GM18951 (cell line): ENCODE data around the gene CWC27.

ENCODE experiments used
- POLR2A ChIP-seq: IDR thresholded peaks from 4 replicates; pipeline ENCODE4 v1.6.1; 2011; ENCODE audit warnings: mild to moderate bottlenecking; ENCODE audit not compliant: insufficient read length, insufficient read depth; ENCODE audit errors: extremely low read depth
- in situ Hi-C: fragments of 300-500 bp; cut with MboI; formaldehyde crosslinking; loops from one replicate; pipeline ENCODE4 v1.12.0; 2022; ENCODE audit warnings: low sequenced_read_pairs, mixed read lengths, inconsistent platforms; ENCODE audit not compliant: unreplicated experiment

Gene CWC27, protein sequence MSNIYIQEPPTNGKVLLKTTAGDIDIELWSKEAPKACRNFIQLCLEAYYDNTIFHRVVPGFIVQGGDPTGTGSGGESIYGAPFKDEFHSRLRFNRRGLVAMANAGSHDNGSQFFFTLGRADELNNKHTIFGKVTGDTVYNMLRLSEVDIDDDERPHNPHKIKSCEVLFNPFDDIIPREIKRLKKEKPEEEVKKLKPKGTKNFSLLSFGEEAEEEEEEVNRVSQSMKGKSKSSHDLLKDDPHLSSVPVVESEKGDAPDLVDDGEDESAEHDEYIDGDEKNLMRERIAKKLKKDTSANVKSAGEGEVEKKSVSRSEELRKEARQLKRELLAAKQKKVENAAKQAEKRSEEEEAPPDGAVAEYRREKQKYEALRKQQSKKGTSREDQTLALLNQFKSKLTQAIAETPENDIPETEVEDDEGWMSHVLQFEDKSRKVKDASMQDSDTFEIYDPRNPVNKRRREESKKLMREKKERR

DNA sequence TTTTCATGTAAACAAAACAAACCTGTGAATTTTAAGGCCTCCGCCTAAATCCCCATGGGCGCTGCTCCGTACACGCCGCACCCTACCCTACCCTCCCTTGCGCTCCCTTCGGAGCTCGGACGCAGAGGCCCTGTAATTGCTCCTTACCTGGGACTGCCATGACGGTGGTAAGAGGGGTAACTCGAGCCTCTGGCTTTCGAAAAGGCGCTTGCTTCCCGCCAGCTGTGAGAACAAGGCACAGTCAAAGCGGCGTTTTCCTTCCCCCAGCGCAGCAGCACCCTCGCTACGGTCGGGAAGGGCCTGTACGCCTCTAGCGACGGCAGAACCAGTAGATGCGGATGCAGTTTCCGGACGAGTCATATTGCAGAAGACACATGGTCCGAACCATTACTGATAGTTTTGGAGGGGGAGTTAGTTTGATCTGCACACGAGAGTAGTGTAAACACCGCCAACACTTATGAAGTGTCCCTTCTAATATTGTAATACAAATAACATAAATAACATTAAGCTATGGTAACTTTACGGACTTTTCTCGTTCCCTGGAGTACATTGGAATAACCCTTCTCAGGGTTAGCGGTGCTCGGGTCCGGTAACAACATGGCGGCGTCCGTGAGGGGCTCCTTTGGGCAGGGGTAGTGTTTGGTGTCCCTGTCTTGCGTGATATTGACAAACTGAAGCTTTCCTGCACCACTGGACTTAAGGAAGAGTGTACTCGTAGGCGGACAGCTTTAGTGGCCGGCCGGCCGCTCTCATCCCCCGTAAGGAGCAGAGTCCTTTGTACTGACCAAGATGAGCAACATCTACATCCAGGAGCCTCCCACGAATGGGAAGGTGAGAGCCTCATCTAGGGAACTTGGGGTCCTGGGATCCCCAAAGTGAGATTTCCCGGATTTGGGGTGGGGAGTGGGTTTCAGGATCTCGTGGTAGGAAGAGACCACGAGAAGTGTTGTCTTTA, at the start of gene CWC27, which contains the start of gene SREK1IP1:
CWC27 (plus strand) TSS at position 573 of the 955 bp plus-strand sequence; CDS start at position 790, 217 bp downstream.
SREK1IP1 (minus strand) TSS at position 334 of the 955 bp plus-strand sequence; CDS start at position 160, 174 bp downstream.
- in situ Hi-C loops: no loop called here

DNA sequence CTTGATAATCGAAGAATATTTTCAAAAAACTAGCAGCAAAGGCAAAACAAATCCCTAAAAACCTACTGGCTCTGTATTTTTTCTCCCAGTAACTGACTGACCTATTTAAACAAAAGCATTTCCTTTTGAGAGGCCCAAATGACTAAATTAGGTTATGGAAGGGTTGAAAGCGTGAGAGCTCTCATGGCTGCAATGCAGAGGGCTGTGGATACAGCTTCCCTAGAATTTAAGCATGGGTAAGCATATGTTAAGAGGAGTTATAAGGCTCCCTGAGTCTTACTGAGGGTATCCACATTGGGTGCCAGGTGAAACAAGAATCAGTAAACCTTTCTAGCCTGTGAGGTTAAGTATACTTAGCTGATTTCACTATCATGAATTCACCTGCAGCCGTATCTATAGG, 46.1 kb upstream of the CWC27 start:
- TF ChIP-seq POLR2A: no peak
- in situ Hi-C loops: no loop called here

More for the DNA sequence above, at the start of gene CWC27, which contains the start of gene SREK1IP1:
- peak; percentile 52 for TF ChIP-seq POLR2A

DNA sequence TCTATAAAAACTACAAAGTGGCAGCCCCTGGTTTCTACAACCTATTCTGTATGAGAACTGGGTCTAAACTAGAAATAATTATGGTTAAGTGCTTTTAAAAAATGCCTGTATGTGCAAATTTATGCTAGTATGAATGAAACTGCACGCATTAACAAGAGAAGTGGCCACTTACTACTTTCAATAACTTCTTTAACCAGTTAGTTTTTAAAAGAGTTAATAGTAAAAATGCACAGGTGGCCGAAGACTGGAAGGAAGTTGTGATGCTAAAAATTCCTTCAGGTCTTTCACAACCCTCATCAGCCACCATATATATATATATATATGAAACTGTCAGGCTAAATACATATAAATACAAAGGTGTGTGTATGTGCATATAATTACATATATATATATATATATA, 41.6 kb upstream of the CWC27 start:
- no peak for TF ChIP-seq POLR2A
- in situ Hi-C loops: no loop called here

DNA sequence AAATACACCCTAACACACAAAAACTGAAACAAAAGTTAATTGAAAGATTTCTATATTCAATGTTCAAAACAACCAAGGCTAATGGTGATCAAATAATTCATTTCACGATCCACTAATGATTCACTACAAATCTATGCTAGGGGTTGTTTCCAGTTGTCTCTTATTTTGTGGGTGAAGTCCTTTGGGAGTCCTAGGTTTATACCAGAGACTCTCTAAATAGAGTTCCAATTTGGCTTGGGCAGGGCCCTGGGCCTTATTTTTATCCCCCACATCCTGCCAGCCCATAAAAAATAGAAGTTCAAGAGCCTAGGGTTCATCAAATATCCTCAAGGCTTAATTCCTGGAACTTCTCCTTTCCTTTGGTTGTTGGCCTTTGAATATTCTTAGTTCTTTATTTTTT, 26.3 kb upstream of the CWC27 start:
- no peak for TF ChIP-seq POLR2A
- in situ Hi-C loops: no loop called here

DNA sequence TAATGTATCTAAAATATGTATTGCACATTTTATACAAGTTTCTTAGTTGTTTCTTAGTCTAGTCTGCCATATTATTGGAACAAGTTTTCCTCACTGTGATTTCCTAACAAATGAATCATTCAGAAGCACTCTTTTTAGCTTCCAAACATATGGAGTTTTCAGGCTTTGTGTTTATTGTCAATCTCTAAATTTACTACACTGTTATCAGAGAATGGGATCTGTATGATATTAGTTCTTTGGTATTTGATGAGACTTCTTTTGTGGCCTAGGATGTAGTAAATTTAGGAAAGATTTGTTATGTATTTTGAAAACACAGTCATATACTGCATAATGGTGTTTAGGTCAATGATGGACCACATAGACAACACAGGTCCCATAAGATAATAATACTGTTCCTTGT, 25.9 kb upstream of the CWC27 start:
- in situ Hi-C loops: no loop called here
- no peak for TF ChIP-seq POLR2A

DNA sequence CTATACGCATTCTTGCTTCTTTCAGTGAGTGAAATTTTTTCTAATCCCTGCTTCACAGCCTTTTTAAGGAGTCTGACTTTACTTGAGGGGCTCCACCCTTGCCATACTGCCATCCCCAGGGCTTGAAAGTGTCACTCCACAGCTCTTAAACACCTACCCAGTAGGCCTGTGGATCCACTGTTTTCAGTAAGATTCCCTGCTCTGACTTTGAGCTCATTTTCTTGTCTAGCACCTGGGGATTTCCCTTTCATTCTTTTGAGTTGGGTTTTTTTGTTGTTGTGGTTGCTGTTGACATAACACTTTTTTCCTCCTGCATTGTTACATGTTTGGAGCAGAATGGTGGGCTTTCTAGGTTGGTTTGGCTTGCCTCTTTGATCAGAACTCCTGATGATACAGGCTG, 23.8 kb upstream of the CWC27 start:
- in situ Hi-C loops: no loop called here
- TF ChIP-seq POLR2A: no peak

DNA sequence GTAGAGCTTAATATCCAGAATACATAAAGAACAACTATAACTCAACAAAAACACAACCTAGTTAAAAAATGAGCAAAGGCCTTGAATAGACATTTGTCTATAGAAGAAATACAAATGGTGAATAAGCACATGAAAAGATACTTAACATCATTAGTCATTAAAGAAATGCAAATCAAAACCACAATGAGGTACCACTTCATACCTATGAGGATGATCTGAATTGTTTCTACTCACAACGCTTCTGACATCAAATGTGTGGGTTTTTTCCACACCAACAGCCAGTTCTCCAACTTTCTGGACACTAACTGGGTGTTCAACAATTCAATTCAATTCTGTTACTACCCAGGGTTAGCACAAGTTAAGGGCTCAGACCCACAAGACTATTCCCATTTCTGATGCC, 22.3 kb upstream of the CWC27 start:
- in situ Hi-C loops: no loop called here
- TF ChIP-seq POLR2A: no peak

DNA sequence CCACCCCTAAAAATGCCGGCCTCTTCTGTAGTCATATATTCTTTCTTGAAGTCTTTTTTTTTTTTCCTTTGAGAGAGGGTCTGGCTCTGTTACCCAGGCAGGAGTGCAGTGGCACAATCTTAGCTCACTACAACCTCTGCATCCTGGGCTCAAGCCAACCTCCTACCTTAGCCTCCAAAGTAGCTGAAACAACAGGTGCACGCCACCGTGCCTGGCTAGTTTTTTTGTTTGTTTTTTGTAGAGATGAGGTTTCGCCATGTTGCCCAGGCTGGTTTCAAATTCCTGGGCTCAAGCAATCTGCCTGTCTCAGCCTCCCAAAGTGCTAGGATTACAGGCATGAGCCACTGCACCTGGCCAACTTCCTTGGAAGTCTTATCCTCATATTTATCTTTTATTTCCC, 19.3 kb upstream of the CWC27 start:
- in situ Hi-C loops: no loop called here
- no peak for TF ChIP-seq POLR2A

DNA sequence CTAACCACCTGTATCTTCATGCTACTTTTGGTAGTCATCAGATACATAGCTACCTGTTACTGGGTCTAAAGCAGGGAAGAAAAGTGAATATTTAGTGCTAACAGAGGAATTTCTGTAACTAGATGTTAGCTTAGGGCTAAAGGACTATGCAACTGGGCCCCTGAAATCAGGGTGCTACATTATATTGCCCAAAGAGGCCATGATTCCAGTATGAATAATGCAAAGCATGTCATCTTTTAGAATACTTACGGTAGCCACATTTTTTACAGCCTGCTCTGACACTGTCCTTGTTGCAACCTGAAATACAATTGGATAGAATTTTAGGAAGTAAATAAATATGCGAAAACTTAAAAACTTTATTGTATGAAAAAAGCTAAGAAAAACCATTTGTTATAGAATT, 14.7 kb upstream of the CWC27 start:
- no peak for TF ChIP-seq POLR2A
- in situ Hi-C loops: no loop called here

DNA sequence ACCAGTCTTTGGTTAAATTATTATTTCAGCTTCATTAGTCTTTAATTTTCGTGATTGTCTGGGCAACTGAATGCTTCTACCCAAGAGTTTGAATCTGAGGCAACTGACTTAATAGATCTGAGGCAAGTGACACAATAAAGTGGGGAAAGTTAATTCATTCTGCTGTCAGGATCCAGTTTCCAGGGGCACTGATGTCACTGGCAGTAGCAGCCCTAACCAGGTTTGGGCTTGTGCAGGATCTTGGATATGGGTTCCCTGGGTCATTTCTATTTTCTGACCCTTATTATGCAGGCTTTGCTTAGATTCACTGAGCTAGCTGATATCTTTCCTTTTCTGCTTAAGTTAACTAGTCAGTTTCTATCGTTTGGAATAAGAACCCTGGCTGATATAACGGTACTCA, 9.8 kb upstream of the CWC27 start:
- in situ Hi-C loops: no loop called here
- TF ChIP-seq POLR2A: no peak

DNA sequence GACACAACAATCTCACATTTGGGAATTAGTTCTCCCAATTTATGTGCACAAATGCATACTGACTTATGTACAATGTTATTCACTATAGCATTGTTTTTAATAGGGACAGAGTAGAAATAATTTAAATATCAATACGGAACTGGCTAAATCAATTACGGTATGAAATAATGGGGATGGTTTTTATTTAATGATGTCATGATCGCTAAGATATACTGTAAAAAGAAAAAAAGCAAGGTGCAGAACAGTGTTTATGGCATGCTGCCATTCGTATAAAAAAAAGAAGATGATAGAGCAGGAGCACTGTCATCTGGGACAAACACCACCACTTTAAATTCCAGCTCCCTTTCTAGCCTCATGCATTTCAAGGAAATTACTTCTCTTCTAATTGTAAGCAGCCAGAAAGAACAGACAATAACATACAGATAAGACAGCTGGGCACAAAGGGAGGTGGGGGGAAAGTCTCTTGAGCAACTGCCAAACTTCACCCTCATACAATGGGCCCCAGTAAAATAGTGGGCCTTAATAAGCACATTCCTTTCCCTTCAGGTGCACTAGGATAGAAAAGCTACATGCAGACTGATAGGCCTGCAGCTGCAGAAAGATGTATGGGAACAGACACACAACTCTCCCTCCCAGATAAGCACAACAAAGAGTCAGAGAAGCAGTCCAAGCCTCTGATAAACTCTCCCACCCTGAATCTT, 8.6 kb upstream of the CWC27 start:
- no peak for TF ChIP-seq POLR2A

DNA sequence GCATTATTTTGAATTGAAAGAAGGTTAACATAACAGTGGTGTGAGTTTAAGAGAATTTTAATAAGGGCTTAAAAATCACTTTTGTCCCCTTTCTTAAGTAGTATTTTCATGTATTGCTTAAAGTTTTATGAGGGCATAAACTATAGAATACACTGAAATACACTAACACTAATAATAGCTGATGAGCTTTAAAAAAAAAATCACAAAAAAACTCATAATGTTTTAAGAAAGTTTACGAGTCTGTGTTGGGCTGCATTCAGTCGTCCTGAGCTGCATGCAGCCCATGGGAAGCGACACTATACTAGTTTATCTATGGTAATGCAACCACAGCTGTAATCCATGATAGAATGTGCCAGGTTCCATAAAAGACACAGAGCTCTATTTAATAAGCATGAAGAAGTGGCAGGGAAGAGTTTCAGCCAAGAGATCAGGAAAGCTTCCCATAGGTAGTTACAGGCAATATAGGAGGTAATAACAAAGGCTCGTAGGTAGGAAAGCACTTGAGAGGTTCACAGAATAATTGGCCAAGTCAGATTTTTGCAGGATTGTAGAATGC, 4.7 kb upstream of the CWC27 start:
- in situ Hi-C loops: no loop called here
- no peak for TF ChIP-seq POLR2A

More for the DNA sequence above, 8.6 kb upstream of the CWC27 start:
- in situ Hi-C loops: no loop called here
